Measurements from ENCODE around the gene BAIAP2. TPM values are rescaled to one million over a fixed set of nuclear protein-coding genes. Genes with fewer than 3 reads are reported as not detected.

The BAIAP2 gene
- total and polyA plus RNA-seq, 8 donors: 21.1 to 263 (median 56.3) TPM

GRCh38 chr17:81054308-81054707, 19.4 kb downstream of the BAIAP2 start:
- intact Hi-C loops (cut with DNase I; ENCODE audit: low total_unique reads): no loop called here
- Histone ChIP-seq H3K4me3 (no peak overlapping the region), H3K27ac (no peak overlapping the region), H3K9me3 (no peaks in the 10 kb centered on the region), H3K4me1 (peaks cover 57 to 79% (median 67%) of the 10 kb centered on the region in 4 donors), H3K36me3 (peaks cover 19 to 39% (median 31%) of the 10 kb centered on the region in 4 donors), H3K27me3 (no peaks in the 10 kb centered on the region)
- no peak for DNase-seq
- 91 to 95% (median 92%) methylated on average over 10 to 12 of the region's 12 CpGs for WGBS, 5 donors
- TF ChIP-seq POLR2A (IDR thresholded peaks at IDR 0.05) (no peak), POLR2AphosphoS5 (IDR thresholded peaks at IDR 0.05) (no peak), EP300 (IDR thresholded peaks at IDR 0.05) (no peak)
- TF ChIP-seq, protein P1, sequence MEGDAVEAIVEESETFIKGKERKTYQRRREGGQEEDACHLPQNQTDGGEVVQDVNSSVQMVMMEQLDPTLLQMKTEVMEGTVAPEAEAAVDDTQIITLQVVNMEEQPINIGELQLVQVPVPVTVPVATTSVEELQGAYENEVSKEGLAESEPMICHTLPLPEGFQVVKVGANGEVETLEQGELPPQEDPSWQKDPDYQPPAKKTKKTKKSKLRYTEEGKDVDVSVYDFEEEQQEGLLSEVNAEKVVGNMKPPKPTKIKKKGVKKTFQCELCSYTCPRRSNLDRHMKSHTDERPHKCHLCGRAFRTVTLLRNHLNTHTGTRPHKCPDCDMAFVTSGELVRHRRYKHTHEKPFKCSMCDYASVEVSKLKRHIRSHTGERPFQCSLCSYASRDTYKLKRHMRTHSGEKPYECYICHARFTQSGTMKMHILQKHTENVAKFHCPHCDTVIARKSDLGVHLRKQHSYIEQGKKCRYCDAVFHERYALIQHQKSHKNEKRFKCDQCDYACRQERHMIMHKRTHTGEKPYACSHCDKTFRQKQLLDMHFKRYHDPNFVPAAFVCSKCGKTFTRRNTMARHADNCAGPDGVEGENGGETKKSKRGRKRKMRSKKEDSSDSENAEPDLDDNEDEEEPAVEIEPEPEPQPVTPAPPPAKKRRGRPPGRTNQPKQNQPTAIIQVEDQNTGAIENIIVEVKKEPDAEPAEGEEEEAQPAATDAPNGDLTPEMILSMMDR (IDR thresholded peaks at IDR 0.05): no peak

GRCh38 chr17:81054881-81055370, 20.0 kb downstream of the BAIAP2 start:
- Histone ChIP-seq H3K27me3 (no peaks in the 10 kb centered on the region), H3K4me1 (peaks cover 51 to 73% (median 60%) of the 10 kb centered on the region in 4 donors), H3K4me3 (no peak overlapping the region), H3K9me3 (no peaks in the 10 kb centered on the region), H3K27ac (no peak overlapping the region), H3K36me3 (peaks cover 20 to 45% (median 37%) of the 10 kb centered on the region in 4 donors)
- 86 to 89% (median 86%) methylated on average over 16 to 17 of the region's 17 CpGs for WGBS, 5 donors
- TF ChIP-seq, protein P1 (IDR thresholded peaks at IDR 0.05): no peak
- TF ChIP-seq EP300 (IDR thresholded peaks at IDR 0.05): no peak
- TF ChIP-seq POLR2A (IDR thresholded peaks at IDR 0.05): no peak
- no peak for TF ChIP-seq POLR2AphosphoS5 (IDR thresholded peaks at IDR 0.05)
- no peak for DNase-seq
- intact Hi-C loops (cut with DNase I; ENCODE audit: low total_unique reads): no loop called here

- DNase-seq: no peak
- peak overlapping the region in 4 of 5 donors; percentile 70 to 81 (median 78) for H3K27ac ChIP-seq
Measured at GRCh38 chr17:81056312-81056711, 21.4 kb downstream of the BAIAP2 start.

GRCh38 chr17:81057079-81057730, 22.3 kb downstream of the BAIAP2 start:
- Histone ChIP-seq H3K4me3 (no peak overlapping the region), H3K9me3 (no peaks in the 10 kb centered on the region), H3K4me1 (peaks cover 29 to 53% (median 44%) of the 10 kb centered on the region in 4 donors), H3K36me3 (peaks cover 20 to 66% (median 51%) of the 10 kb centered on the region in 4 donors), H3K27ac (peak overlapping the region; percentile 70 to 89 (median 80)), H3K27me3 (no peaks in the 10 kb centered on the region)
- TF ChIP-seq, protein P1 (IDR thresholded peaks at IDR 0.05): no peak
- TF ChIP-seq EP300 (IDR thresholded peaks at IDR 0.05): no peak
- no peak for TF ChIP-seq POLR2A (IDR thresholded peaks at IDR 0.05)
- TF ChIP-seq POLR2AphosphoS5 (IDR thresholded peaks at IDR 0.05): peak; percentile 29 to 55 (median 53)
- DNase-seq: peak; percentile 84 to 93
- intact Hi-C loops (cut with DNase I; ENCODE audit: low total_unique reads): no loop called here
- WGBS, 5 donors: 20 to 50% (median 34%) methylated on average over 13 to 14 of the region's 14 CpGs

More at GRCh38 chr17:81056312-81056711, 21.4 kb downstream of the BAIAP2 start:
- TF ChIP-seq, protein P1 (IDR thresholded peaks at IDR 0.05): no peak
- TF ChIP-seq EP300 (IDR thresholded peaks at IDR 0.05) (no peak), POLR2A (IDR thresholded peaks at IDR 0.05) (no peak), POLR2AphosphoS5 (IDR thresholded peaks at IDR 0.05) (no peak)
- Histone ChIP-seq H3K4me1 (peaks cover 38 to 62% (median 52%) of the 10 kb centered on the region in 4 donors), H3K27me3 (no peaks in the 10 kb centered on the region), H3K4me3 (no peak overlapping the region), H3K36me3 (peaks cover 20 to 57% (median 47%) of the 10 kb centered on the region in 4 donors), H3K9me3 (no peaks in the 10 kb centered on the region)
- intact Hi-C loops (cut with DNase I; ENCODE audit: low total_unique reads): no loop called here
- 82 to 95% (median 91%) methylated on average over 19 of the region's 19 CpGs for WGBS, 5 donors
